Measurements from ENCODE around the gene VLDLR.

- TF ChIP-seq REST (IDR thresholded peaks at IDR 0.05; ENCODE audit: insufficient read depth in 1 of 2, low read depth in 2 of 2, low read length in 1 of 2) (no peak), CTCF (IDR thresholded peaks at IDR 0.05) (no peak), TCF7L2 (IDR thresholded peaks at IDR 0.05; ENCODE audit: low read depth, low read length) (no peak), POLR2AphosphoS5 (IDR thresholded peaks at IDR 0.05; ENCODE audit: low read depth, low read length) (no peak)
These were observed 7.3 kb downstream of the VLDLR start for GRCh38 chr9:2628919-2629318.
